Measurements from ENCODE around the gene ALG6.

The ALG6 gene

GRCh38 chr1:63367215-63368103 lies at the start of gene ALG6:
Gene ALG6 (plus strand): TSS chr1:63367627. CDS start chr1:63370978, 3,351 bp downstream.
- no peak for FAIRE-seq

DNA sequence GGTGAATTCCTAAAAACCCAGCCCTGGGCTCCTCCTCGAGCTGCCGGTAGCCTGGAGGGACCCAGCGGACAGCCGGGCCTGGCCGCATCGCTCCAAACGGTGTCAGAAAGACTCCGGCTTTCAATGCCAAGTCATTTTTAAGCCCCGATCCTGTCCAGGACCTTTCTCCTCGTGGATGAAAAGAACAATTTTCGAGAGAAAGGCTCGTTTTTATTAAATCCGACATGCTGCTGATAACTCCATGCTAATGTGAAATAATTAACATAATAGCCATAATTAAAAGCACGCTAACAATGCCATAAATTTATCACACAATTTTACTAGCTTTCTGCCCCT lies 49.6 kb upstream of the ALG6 start:
- FAIRE-seq = no peak

DNA sequence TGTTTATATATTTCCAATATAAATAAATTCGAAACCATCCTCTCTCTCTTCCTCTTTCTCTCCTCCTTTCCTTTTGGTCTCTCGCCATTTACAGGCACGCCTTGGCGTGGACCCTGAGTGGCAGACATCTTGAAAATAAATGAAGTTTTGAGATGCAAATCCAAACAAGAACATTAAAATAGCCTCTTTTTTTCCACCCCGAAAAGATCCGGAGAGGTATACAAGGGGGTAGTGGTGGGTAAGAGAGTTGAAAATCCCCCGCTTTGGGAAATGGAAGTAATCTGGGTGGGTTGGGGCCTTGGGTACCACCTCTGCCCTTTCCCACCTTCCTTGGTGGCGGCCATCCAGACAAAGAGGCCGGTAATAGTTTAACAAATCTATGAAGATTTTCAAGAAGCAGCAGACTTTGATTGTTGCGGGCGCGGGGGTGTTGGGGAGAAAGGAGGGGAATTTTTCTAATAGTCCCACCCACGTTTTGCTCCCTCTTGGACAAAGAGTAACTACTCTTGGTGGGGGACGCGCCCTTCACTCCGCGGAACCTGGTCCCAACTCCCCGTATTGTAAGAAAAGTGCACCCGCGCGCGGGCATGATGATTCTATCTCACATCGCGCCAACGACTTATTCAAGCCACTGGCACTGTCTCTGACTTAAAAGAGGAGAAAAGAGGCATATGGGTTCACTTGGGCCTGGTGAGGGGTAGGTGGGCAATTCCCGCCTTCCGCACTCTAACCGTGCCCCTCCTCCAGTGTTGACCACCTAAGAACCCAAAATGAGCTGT lies 49.0 kb upstream of the ALG6 start:
- no peak for FAIRE-seq

- no peak for FAIRE-seq
Measured at GRCh38 chr1:63319046-63320021, 48.1 kb upstream of the ALG6 start.

DNA sequence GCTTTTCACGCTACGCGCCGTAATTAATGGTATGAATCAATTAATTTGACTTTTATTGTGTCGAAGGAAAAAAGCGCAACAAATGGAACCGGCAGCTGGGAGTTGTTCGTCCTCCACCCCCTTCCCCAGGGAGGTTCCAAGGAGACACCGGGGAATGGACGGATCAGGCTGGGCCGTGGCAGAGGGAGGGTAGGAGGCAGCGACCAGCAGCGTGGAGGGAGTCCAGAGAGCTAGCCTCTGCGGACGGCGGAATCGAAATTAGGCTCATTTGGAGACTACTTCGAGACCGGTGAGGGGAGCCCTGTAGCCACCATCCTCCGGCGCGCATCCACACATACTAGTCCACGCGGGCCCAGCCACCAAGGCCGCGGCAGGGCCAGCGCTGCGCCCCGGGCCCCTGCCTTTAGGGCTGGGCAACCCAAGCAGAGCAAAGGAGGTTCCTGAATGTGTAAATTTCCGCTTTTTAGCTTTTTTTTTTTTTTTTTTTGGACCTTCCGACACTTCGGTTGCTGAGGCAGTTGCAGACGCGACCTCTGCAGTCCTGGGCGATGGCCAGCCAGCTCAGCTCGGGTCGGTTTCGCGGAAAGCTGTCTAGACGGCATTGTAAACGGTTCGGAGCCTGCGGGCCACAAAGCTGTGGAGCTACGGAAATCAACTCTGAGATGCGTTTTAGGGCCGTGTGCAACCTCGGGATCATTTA lies 47.3 kb upstream of the ALG6 start:
- FAIRE-seq = no peak

- no peak for FAIRE-seq
Measured at GRCh38 chr1:63321066-63321784, 46.2 kb upstream of the ALG6 start.

DNA sequence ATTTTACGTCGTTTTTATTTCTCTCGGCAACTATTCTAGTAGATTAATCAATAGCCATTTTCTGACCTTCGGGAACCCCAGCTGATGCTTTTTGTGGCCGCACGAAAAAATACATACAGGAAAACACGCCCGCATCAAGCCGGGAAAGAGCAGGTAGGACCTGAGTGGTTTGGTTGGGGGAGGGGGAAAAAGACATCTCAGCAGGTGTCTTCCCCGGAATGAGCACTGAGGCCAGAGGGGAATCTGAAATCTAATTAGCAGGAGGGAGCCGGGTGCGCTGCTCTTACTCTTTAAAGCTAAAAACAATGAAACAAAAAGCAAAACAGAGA lies 45.7 kb upstream of the ALG6 start:
- no peak for FAIRE-seq

GRCh38 chr1:63322114-63322943 lies 45.1 kb upstream of the ALG6 start, which contains the start of gene FOXD3:
Gene FOXD3 (plus strand): TSS chr1:63322567. CDS start chr1:63323059, 492 bp downstream.
- no peak for FAIRE-seq

- FAIRE-seq = no peak
Measured at GRCh38 chr1:63322944-63323864, 44.2 kb upstream of the ALG6 start.

DNA sequence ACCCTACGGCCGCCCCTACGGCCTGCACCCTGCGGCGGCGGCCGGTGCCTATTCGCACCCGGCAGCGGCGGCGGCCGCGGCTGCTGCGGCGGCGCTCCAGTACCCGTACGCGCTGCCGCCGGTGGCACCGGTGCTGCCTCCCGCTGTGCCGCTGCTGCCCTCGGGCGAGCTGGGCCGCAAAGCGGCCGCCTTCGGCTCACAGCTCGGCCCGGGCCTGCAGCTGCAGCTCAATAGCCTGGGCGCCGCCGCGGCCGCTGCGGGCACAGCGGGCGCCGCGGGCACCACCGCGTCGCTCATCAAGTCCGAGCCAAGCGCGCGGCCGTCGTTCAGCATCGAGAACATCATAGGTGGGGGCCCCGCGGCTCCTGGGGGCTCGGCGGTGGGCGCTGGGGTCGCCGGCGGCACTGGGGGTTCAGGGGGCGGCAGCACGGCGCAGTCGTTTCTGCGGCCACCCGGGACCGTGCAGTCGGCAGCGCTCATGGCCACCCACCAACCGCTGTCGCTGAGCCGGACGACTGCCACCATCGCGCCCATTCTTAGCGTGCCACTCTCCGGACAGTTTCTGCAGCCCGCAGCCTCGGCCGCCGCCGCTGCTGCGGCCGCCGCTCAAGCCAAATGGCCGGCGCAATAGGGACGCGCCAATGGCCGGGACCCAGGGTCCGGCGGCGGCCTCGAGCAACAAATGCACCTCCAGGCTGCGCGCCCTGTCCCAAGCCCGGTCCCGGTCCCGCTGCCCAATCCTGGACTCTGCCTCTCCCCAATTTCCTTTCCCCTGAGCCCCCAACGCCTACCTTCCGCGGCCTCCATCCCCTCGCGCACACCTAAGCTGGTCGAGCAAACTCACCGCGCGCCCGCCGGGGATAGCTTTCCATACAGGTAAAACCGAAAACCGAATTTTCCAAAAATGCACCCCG lies 43.3 kb upstream of the ALG6 start:
- no peak for FAIRE-seq

GRCh38 chr1:63324779-63325119 lies 42.7 kb upstream of the ALG6 start:
- FAIRE-seq = no peak

DNA sequence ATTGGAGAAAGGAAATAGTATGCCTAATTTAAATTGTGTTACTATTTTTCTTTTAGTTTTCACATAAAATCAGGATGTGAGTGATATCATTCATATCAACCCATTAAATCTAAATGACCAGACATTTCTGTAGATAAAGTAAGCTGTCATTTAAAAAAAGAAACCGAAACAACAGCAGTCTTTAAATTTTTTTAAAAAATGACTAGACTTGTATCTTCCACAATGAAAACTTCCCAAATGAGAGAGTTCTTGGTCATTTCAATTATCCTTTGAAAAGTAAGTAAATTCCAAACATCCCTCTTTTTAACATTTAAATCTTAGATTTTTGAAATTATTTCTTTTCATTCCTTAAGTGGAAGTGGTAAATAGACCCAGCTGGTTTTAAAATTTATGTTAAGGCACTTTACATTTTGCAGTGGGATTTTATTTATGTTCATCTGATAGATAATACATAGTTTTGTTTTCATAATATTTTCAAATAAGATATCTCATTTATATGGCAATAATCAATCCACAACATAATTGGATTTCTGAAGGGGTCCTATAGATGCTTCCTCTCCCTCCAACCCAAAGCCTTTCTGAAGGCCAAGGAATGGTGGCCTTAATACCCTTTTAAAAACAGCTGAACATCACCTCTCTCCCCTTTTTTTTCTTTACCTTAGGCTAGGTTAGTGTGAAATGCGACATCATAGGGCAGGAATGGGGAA lies 42.0 kb upstream of the ALG6 start:
- FAIRE-seq = no peak

DNA sequence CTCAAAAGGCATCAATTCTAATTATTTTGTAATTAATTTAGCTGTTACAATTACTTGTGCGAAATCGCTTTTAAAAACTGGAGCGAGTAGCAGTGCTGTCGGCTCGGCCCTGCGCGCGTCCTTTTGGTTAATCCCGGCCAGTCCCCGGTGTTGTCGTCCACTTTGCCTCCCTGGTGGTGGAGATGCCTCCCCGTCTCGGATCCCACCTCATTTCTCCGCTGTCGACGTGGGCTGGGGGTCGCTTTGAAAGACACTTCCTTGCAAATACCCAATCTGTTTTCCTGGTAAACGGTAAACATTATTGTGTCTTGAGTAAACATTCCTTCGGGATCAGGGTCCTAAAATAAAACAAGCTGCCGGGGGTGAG lies 41.3 kb upstream of the ALG6 start:
- FAIRE-seq = no peak

DNA sequence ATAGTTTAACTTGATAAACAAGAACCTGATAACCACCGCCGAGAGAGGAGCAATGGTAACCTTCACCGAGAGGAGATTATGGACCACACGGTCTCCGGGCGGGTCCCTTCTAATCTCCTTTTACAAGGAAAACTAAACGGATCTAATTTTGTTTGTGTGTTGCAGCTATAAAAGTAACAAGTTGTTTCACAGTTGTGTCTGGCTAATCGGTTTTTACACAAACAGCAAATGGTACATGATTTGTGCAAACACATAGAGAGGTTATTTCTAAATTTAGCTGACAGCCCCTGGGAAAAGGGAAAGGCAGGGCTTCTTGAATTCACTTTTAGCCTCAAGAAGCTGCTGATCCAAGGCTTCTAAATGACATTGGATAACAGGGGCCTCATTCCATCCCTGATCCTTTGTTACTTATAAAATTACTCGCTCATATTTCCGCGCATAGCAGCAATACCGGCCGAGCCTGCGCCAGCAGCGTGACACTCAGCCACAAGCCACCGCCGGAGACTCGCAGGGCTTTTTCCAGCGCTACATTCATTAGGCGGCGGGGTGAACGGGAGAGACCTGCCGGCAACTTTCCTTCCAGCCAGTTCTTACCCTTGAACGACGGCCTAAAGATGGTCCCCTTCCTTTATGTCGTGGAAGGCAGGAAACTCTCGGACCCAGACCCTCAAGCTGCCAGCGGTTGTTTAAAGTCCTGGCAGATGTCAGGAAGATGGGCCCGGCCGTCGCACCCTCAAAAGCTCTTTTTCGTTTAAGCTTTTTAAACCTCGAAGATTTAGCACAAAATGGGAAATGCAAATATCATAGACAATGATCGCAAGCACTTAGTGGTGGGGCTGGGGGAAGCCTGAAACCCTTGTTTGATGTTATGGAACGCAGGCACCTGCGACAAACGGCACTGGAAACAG lies 40.7 kb upstream of the ALG6 start:
- no peak for FAIRE-seq

DNA sequence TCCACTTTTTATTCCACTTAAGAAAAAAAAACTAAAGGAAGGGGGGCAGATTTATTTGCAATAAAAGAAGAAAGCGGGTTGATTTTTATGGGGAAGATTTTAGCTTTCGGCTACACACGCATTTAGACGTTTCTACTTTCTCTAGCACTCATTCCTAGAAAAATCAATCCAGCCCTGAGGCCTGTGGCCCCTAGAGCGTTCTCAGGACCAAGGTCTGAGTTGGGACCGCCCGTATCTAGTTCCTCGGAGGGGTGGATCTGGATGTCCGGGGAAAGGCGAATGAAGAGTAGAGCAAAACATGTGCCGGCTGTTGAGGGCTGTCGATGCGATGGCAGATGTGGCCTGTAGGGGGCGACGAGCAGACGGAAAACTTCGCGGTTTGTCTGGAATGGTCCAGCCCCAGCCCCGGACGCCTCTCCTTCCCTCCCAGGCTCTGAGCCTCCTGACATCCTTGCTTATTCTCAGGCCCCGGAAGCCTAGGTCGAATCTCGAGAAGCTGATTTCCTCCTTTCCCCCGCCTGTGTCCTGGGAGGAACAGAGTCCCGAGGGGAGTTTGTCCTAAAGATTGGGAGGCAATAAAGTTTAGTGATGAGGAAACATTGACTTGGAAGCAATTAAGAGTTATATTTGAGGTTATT lies 39.9 kb upstream of the ALG6 start:
- FAIRE-seq = no peak

- no peak for FAIRE-seq
Measured at GRCh38 chr1:63328122-63328521, 39.3 kb upstream of the ALG6 start.

All from colon (tissue), 2 donors.